Esophagus muscularis mucosa (tissue), 4 donors: ENCODE measurements around the gene IER3. TPM values are rescaled to one million over a fixed set of nuclear protein-coding genes. Genes with fewer than 3 reads are reported as not detected.
"Not testable (repeated sequence)": the region's sequence is repeated elsewhere in the genome, so short reads cannot be mapped to it uniquely, and the experiment has no call there.

Source experiments
- DNase-seq: peaks from one replicate; pipeline ENCODE4 v3.0.0-alpha.2; 2017; ENCODE audit errors: extremely low spot score
- H3K27ac ChIP-seq, 4 donors: fragments of 200-600 bp; sonication (generic); replicated peaks in 1 of 4; 1 replicate in 3 of 4; 2 replicates in 1 of 4; pipeline ENCODE4 v1.5.1; 2016 to 2019; ENCODE audit warnings: mild to moderate bottlenecking in 1 of 4
- H3K27me3 ChIP-seq, 4 donors: fragments of 200-600 bp; sonication (generic); one replicate each; pipeline versions ENCODE4 v1.5.1 to v1.6.0; 2016 to 2019
- H3K36me3 ChIP-seq, 4 donors: fragments of 200-600 bp; sonication (generic); one replicate each; pipeline ENCODE4 v1.5.1; 2016 to 2019
- H3K4me1 ChIP-seq, 4 donors: fragments of 200-600 bp; sonication (generic); one replicate each; pipeline ENCODE4 v1.5.1; 2016 to 2019
- H3K4me3 ChIP-seq, 4 donors: fragments of 200-600 bp; sonication (generic); 1 replicate in 2 of 4; 2 replicates in 2 of 4; pipeline ENCODE4 v1.5.1; 2016 to 2019; ENCODE audit warnings: mild to moderate bottlenecking in 4 of 4, moderate library complexity in 1 of 4
- H3K9me3 ChIP-seq, 4 donors: fragments of 200-600 bp; sonication (generic); 1 replicate in 3 of 4; 2 replicates in 1 of 4; pipeline ENCODE4 v1.5.1; 2016 to 2019
- CTCF ChIP-seq, 3 experiments: fragments of 200-600 bp in 2 of 3; fragments of 450-650 bp in 1 of 3; sonication (generic) in 2 of 3; IDR thresholded peaks; one replicate each; pipeline ENCODE4 v1.5.1; 2017 to 2019; ENCODE audit warnings: antibody characterized with exemption in 3 of 3, mild to moderate bottlenecking in 2 of 3, moderate library complexity in 1 of 3
- EP300 ChIP-seq: sonication (generic); formaldehyde crosslinking; IDR thresholded peaks from one replicate; pipeline ENCODE4 v1.6.1; 2017; ENCODE audit warnings: antibody characterized with exemption
- POLR2A ChIP-seq: fragments of 450-650 bp; IDR thresholded peaks from one replicate; pipeline ENCODE4 v1.6.1; 2017; ENCODE audit warnings: antibody characterized with exemption, moderate library complexity, mild to moderate bottlenecking, low read depth
- POLR2AphosphoS5 ChIP-seq, 2 donors: sonication (generic); formaldehyde crosslinking; IDR thresholded peaks; one replicate each; pipeline ENCODE4 v1.6.1; 2017; ENCODE audit warnings: antibody characterized with exemption in 2 of 2
- WGBS: methylation state at CpG from one replicate; pipeline ENCODE4 v1.1.5; 2018; 5-methylcytosine and 5-hydroxymethylcytosine counted together
- intact Hi-C: fragments of 100-400 bp; cut with DNase I; formaldehyde crosslinking; loops from one replicate; pipeline ENCODE4 v1.15.1; 2023
- total RNA-seq, 4 donors: library from RNA; depleted of rRNA; stranded (reverse); fragments of >200 nt; gene quantifications; one replicate each; pipeline versions ENCODE4 v1.1.0 to v1.2.1, GENCODE V29; 2016

The IER3 gene
- total RNA-seq, 4 donors from 2014 or later, result 8.9 to 45.4 (median 11.0) TPM

- 64% methylated on average over 3 of the region's 3 CpGs for WGBS
- Histone ChIP-seq H3K9me3 (no peaks in the 10 kb centered on the region), H3K27ac (peak overlapping the region in 3 of 4 donors; percentile 33 to 98 (median 44)), H3K4me3 (no peak overlapping the region), H3K36me3 (peaks cover 32 to 89% (median 83%) of the 10 kb centered on the region in 4 donors), H3K4me1 (peaks cover 39 to 76% (median 58%) of the 10 kb centered on the region in 4 donors), H3K27me3 (no peaks in the 10 kb centered on the region)
- DNase-seq, result no peak
- TF ChIP-seq POLR2A (no peak), EP300 (no peak), POLR2AphosphoS5 (IDR thresholded peaks at IDR 0.05) (no peak), CTCF (IDR thresholded peaks at IDR 0.05) (no peak)
- intact Hi-C loops, result no loop called here
Observed at GRCh38 chr6:30725713-30726505, 18.4 kb downstream of the IER3 start.

GRCh38 chr6:30724906-30725667, 19.3 kb downstream of the IER3 start:
- no peaks in the 10 kb centered on the region for H3K9me3 ChIP-seq
- 25% methylated on average over 6 of the region's 6 CpGs for WGBS
- no peaks in the 10 kb centered on the region for H3K27me3 ChIP-seq
- H3K36me3 ChIP-seq, result peaks cover 32 to 80% (median 75%) of the 10 kb centered on the region in 4 donors
- H3K4me1 ChIP-seq, result peaks cover 32 to 68% (median 50%) of the 10 kb centered on the region in 4 donors
- intact Hi-C loops, result no loop called here
- TF ChIP-seq POLR2AphosphoS5 (IDR thresholded peaks at IDR 0.05) (no peak), EP300 (no peak)
- H3K27ac ChIP-seq, result peak overlapping the region in 2 of 4 donors; percentile 44 to 98
- no peak overlapping the region for H3K4me3 ChIP-seq
- no peak for DNase-seq

GRCh38 chr6:30723843-30724741, 20.3 kb downstream of the IER3 start:
- H3K4me3 ChIP-seq, H3K9me3 ChIP-seq, H3K27me3 ChIP-seq, DNase-seq, intact Hi-C loops: not testable (repeated sequence)
- peaks cover 23 to 70% (median 65%) of the 10 kb centered on the region in 4 donors for H3K36me3 ChIP-seq
- H3K4me1 ChIP-seq, result peaks cover 36 to 76% (median 57%) of the 10 kb centered on the region in 4 donors
- H3K27ac ChIP-seq, result peak overlapping the region in 2 of 4 donors; percentile 96 to 98
- 56% methylated on average over 19 of the region's 29 CpGs for WGBS

GRCh38 chr6:30723159-30723842, 21.0 kb downstream of the IER3 start:
- intact Hi-C loops, H3K9me3 ChIP-seq, H3K27me3 ChIP-seq, DNase-seq, H3K4me3 ChIP-seq: not testable (repeated sequence)
- WGBS, result 59% methylated on average over 10 of the region's 16 CpGs
- Histone ChIP-seq H3K4me1 (peaks cover 41 to 81% (median 62%) of the 10 kb centered on the region in 4 donors), H3K27ac (peak overlapping the region in 2 of 4 donors; percentile 96 to 98), H3K36me3 (peaks cover 15 to 62% (median 57%) of the 10 kb centered on the region in 4 donors)

- WGBS, result 14% methylated on average over 27 of the region's 27 CpGs
- H3K36me3 ChIP-seq, result peaks cover 15 to 54% (median 49%) of the 10 kb centered on the region in 4 donors
- peak overlapping the region; percentile 94 to 98 (median 97) for H3K27ac ChIP-seq
- H3K4me3 ChIP-seq, result peak overlapping the region; percentile 82 to 93 (median 86)
- intact Hi-C loops, result loop anchor here (1.0 kb wide), 1 partner anchor 42 kb away; no protein-coding TSS in a partner anchor
- peaks cover 47 to 80% (median 65%) of the 10 kb centered on the region in 4 donors for H3K4me1 ChIP-seq
- peak; percentile 97 for DNase-seq
- no peak for TF ChIP-seq POLR2A
- TF ChIP-seq CTCF (IDR thresholded peaks at IDR 0.05), result peak; percentile 98 to 99 (median 99)
- peak; percentile 52 to 69 for TF ChIP-seq POLR2AphosphoS5 (IDR thresholded peaks at IDR 0.05)
- no peaks in the 10 kb centered on the region for H3K27me3 ChIP-seq
- no peaks in the 10 kb centered on the region for H3K9me3 ChIP-seq
Observed at GRCh38 chr6:30722280-30723112, 21.9 kb downstream of the IER3 start.

- not testable (repeated sequence) for DNase-seq
Observed at GRCh38 chr6:30722025-30722279, 22.4 kb downstream of the IER3 start.

More at GRCh38 chr6:30722025-30722279, 22.4 kb downstream of the IER3 start:
- H3K27me3 ChIP-seq, H3K9me3 ChIP-seq: not testable (repeated sequence)
- Histone ChIP-seq H3K27ac (peak overlapping the region; percentile 94 to 98 (median 97)), H3K4me3 (peak overlapping the region; percentile 82 to 93 (median 86)), H3K36me3 (peaks cover 15 to 49% (median 43%) of the 10 kb centered on the region in 4 donors), H3K4me1 (peaks cover 47 to 75% (median 64%) of the 10 kb centered on the region in 4 donors)
- WGBS, result 8% methylated on average over 7 of the region's 10 CpGs
- intact Hi-C loops, result loop anchor here (1.0 kb wide), 1 partner anchor 42 kb away; no protein-coding TSS in a partner anchor
